DMS114 treated with DMSO at 0.1 percent for 48 hours (cell line): ENCODE data around the gene CAMK2G.
"Not testable (repeated sequence)": the region's sequence is repeated elsewhere in the genome, so short reads cannot be mapped to it uniquely, and the experiment has no call there.

Source experiments
- DNase-seq: peaks from one replicate; lab custom pipeline; 2025; ENCODE audit not compliant: unreplicated experiment; lab: John Stamatoyannopoulos, UW

The CAMK2G gene

GRCh38 chr10:73841061-73841421 lies 33.3 kb downstream of the CAMK2G start:
- no peak for DNase-seq

- DNase-seq, result no peak
Measured at GRCh38 chr10:73840403-73841060, 33.8 kb downstream of the CAMK2G start.

DNA sequence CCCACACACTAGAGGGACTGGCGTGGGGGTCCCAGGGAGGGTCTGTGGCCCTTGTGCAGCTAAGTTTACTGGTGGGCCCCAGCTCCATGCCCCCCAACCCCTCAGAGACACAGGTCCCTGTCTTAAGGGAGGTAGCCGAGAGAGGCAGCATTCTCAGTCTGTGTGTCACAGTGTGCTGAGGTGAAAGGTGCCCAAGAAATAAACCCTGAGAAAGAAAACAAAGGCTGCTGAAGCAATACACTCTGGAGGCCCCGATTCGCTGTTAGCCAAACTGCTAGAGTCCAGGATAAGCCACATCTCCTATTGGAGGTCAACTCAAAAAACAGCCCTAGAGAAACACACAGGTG lies 34.3 kb downstream of the CAMK2G start:
- DNase-seq, result no peak

DNA sequence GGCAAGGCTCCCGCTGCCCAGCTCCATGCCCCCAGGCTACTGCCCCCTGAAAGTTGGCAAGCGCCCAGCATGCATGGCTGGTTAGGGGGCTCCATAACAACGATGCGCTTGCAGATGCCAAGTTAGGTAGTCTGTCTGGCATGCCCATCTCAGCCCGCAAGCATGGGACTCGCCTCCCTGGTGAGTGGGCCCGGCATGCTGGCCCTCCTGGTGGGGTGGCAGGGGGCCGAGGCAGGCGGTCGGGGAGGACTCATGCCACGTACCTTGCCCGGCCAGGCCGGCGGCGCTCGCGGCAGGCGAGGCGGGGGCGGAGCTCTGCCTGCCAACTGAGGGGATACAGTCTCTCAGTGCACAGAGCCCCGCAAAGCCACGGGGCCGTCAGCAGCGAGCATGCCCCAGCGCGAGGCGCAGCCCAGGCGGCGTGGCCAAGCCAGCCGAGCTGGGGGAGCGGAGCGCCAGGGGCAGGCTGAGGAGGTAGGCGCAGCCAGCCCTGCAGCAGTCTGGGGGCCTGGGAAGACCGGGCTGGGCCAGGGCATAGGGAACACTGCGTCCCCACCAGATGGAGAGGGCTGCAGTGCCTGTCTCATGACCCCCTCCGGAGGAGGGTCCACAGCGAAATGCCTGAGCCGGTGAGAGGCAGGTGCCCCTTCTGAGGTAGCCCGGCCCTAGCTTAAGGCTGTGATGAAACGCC lies 34.9 kb downstream of the CAMK2G start:
- no peak for DNase-seq

DNA sequence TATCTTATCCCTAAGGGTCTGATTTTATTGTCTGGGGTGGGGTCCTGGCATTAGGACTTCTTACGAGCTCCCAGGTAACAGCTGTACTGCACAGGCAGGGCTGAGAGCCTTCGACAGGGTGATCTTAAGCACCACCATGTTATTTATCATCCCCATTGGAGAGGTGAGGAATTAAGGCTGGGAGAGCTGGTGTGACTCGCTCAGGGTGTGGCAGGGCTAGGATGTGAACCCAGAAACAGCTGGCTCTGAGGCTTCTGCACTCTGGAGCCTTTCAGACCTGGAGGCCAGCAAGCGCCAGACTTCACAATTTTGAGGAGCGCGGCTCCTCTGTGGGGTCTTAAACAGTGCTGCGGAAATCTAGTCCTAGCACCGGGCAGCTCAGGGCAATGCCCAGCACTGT lies 35.5 kb downstream of the CAMK2G start:
- no peak for DNase-seq

DNA sequence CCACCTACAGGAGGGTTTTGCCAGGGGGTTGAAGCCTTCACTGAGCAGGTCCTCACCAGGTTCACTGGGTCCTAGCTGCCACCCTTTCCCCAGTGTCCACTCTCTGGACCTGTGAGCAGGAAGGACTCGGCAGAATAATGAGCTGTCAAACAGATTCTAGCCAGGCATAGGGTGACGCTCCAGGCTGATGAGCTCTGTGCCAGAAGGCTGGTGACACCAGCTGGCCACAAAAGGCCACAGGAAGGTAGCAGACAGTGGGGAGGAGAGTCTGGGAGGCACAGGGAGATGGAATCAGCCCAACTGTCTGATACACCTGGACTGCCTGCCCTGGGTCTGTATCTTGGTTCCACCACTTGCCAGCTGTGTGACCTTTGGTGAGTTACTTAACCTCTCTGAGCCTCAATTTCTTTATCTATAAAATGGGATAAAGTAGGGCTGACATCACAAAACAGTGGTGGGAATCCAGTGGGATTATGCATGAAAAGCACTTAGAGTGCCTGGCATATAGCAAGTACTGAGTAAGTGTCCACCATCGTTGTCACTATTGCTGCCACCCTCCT lies 36.3 kb downstream of the CAMK2G start:
- DNase-seq, result no peak

- DNase-seq, result no peak
Measured at GRCh38 chr10:73837072-73837471, 37.3 kb downstream of the CAMK2G start.

DNA sequence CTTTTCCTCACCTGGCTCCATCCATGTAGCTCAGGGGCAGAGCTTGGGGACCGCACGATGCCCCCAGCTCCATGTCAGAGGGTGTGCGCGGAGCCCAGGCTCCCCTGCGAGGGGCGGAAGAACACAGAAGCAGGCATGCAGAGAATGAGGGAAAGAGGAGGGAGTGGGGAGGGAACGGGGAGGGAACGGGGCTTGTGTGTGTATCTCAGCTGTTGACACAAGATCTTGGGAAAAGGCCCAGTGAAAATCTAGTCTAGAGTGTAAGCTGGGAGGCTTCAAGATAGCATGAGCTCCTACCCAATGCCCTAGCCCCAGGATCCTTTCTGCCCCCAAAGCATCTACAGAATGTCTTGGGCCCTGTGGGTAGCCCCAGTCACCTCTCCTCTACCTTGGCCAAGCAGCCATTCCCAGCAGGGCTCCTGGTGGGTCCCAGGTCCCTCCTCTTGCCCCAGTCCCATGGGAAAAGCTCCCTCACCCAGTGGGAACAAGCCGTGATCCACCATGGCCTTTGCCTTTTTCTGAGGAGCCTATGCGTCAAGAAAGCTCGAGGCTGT lies 37.9 kb downstream of the CAMK2G start:
- no peak for DNase-seq

DNA sequence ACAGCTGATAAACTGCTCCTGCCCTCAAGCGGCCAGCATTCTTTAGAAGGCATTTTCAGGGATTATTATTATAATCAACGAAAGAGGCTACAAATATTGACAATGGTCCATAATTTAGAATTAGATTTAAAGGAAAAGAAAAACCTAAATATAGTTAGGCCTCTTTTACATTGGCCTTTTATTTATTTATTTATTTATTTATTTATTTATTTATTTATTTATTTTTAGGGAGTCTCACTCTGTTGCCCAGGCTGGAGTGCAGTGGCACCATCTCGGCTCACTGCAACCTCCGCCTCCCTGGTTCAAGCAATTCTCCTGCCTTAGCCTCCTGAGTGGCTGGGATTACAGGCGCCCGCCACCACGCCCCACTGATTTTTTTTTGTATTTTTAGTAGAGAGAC lies 45.3 kb downstream of the CAMK2G start:
- not testable (repeated sequence) for DNase-seq

DNA sequence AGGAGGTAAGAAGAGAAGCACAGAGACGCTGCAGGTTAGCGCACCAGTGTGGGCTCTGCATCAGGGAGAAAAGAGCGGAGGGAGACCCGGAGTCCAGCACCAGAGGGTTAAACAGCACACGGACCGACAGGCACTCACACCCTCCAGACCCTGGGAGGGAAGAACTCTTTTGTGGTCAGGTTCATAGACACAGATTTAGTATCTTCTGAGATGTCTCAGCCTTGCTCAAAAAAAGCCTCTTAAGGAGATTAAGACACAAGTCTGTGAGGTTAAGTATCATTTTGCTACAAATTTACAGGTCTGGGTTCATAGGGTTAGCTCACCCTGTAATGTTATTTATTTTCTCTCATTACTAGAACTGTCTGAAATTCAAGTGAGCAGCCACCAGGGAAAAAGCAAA lies 46.2 kb downstream of the CAMK2G start:
- no peak for DNase-seq

GRCh38 chr10:73827346-73828089 lies 46.8 kb downstream of the CAMK2G start:
- no peak for DNase-seq

GRCh38 chr10:73824146-73824725 lies 50.1 kb downstream of the CAMK2G start:
- DNase-seq, result no peak

DNA sequence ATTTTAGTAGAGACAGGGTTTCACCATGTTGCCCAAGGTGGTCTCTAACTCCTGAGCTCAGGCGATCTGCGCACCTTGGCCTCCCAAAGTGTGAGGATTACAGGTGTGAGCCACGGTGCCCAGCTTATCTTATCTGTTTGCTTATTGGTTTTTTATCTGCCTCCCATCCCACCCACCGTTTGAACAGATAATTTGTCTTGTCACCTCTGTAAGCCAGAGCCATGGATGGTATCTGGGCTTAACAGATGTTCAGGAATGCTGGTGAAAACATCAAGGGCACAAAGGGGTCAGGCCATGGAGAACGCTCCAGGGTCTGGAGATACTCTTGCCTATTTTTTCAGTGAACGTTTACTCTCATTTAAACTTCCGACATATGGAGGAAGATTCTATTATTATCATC lies 51.0 kb downstream of the CAMK2G start:
- DNase-seq, result no peak

- no peak for DNase-seq
Measured at GRCh38 chr10:73819513-73820093, 54.8 kb downstream of the CAMK2G start.

- no peak for DNase-seq
Measured at GRCh38 chr10:73819081-73819480, 55.3 kb downstream of the CAMK2G start.

DNA sequence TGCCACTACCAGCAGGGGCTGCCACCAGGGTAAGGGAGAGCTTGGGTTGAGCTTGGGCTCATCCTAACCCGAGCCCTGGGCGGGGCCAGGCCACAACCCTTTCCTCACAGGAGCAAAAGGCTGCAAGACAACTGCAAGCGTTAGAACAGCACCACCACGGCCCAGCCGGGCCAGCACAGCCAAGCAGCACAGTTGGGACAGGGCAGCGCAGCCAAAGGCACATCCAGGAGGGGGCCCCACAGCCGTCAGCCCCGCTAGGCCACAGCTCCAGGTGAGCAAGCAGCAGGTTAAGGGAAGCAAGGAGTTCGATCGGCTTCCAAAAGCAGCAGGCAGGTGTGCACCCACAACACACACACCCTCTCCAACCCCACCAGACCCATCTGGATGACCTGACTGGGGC lies 56.0 kb downstream of the CAMK2G start:
- no peak for DNase-seq

DNA sequence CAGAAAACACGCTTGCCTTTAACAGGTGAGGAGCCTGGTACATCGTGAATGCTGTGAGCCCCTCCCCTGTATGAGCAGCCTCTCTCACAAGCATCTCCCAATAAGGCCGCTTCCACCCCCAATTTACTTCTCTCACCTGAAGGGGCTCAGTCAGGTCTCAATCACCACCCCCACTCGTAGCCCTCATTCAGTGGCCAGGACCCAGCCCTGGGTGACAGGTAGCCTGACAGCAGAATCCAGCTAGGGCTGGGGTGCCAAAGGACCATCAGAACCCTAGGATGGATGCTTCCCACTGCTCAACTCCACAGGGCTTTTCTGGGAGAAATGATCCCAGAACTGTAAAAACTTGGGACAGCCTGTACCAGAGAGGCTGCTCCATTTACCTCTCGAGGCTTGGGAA lies 56.5 kb downstream of the CAMK2G start:
- no peak for DNase-seq

DNA sequence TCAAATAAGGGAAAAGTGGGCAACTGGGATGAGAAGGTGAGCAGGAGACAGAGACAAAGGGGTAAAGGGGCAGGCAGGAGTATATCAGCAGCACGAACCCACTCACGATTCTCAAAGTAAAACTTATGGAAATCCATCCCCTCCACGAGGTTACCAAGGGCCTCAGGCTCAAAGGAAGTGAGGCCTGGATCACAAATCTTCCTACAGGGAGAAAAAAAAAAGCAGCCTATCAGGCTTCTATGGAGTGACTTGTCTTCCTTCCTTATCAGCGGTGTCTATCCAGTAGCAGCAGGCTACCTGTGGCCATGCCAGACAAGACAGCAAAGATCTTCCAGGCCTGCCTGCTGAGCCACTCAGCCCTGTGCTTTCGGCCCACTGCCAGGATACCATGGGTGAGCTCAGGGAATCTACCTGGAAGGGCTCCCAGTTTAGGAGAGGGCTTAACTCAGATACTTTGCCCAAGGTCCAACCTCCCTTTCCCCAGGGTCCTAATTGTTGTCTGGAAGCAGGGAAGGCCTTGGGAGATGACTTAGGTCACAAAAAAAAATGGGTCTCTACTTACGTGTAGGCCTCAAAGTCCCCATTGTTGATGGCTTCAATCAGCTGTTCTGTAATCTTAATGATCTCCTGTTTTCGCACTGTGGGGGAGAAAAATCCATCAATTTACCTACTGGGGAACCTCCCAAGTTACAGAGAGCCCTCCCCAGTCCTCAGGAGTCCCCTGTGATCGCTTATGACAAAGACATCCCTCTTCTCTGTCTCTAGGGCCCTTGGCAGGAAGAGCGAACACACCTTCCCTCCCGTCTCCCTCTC lies 57.2 kb downstream of the CAMK2G start:
- DNase-seq, result no peak

GRCh38 chr10:73815719-73816030 lies 58.7 kb downstream of the CAMK2G start:
- DNase-seq, result no peak
